ENCODE data around the gene SELENOO. TPM values are rescaled to one million over a fixed set of nuclear protein-coding genes. Genes with fewer than 3 reads are reported as not detected.

SELENOO gene
- total and polyA plus RNA-seq, 2 of the 13 experiments (the other 11 are each of a cell fraction or from before 2014, with no cell fraction given), result 14.4 to 19.0 TPM

DNA sequence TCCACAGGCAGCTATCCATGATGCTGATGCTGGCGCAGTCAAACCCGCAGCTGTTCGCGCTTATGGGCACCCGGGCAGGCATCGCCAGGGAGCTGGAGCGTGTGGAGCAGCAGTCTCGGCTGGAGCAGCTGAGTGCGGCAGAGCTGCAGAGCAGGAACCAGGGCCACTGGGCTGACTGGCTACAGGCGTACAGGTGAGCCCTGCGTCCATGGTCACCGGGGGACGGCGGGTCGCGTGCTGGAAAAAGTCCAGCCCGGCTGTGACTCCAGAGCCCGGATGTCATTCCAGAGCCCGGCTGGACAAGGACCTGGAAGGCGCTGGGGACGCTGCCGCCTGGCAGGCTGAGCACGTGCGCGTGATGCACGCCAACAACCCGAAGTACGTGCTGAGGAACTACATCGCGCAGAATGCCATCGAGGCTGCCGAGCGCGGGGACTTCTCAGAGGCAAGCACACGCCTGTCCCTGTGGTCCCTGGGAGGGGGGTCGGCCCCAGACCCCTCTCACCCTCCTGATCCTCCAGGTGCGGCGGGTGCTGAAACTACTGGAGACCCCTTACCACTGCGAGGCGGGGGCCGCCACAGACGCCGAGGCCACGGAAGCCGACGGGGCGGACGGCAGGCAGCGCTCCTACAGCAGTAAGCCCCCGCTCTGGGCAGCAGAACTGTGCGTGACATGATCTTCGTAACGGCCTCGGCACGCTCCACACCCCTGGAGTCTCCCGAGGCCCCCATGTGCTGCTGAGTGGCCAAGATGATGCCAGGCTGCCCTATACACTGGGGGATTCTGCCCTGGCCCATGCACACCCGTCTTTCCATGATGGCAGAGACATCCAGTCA, 16.1 kb downstream of the SELENOO start (continued):
- TF ChIP-seq, protein P1, sequence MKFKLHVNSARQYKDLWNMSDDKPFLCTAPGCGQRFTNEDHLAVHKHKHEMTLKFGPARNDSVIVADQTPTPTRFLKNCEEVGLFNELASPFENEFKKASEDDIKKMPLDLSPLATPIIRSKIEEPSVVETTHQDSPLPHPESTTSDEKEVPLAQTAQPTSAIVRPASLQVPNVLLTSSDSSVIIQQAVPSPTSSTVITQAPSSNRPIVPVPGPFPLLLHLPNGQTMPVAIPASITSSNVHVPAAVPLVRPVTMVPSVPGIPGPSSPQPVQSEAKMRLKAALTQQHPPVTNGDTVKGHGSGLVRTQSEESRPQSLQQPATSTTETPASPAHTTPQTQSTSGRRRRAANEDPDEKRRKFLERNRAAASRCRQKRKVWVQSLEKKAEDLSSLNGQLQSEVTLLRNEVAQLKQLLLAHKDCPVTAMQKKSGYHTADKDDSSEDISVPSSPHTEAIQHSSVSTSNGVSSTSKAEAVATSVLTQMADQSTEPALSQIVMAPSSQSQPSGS (CRISPR knock-in tag; IDR thresholded peaks at IDR 0.05), result no peak
- TF ChIP-seq CEBPG (CRISPR knock-in tag; IDR thresholded peaks at IDR 0.05) (no peak), ZNF788 (CRISPR knock-in tag; IDR thresholded peaks at IDR 0.05; ENCODE audit: borderline replicate concordance) (no peak), CCDC6 (CRISPR knock-in tag; IDR thresholded peaks at IDR 0.05) (no peak), ZNF558 (CRISPR knock-in tag; IDR thresholded peaks at IDR 0.05; ENCODE audit: borderline replicate concordance) (no peak), ARNT (IDR thresholded peaks at IDR 0.05) (no peak), POLR2G (IDR thresholded peaks at IDR 0.05; ENCODE audit: low read depth, low read length) (peak; percentile 38), MED1 (CRISPR knock-in tag; IDR thresholded peaks at IDR 0.05) (no peak), MEIS1 (CRISPR knock-in tag; IDR thresholded peaks at IDR 0.05; ENCODE audit: borderline replicate concordance) (no peak), TRIM24 (CRISPR knock-in tag; IDR thresholded peaks at IDR 0.05) (no peak), KDM5B (CRISPR knock-in tag; IDR thresholded peaks at IDR 0.05; ENCODE audit: borderline replicate concordance) (0 out of 2 replicates have a peak, but pooled peaks have one; percentile 29), ZNF180 (CRISPR knock-in tag; IDR thresholded peaks at IDR 0.05; ENCODE audit: borderline replicate concordance, low read depth) (no peak), ZNF766 (CRISPR knock-in tag; IDR thresholded peaks at IDR 0.05; ENCODE audit: borderline replicate concordance) (no peak), RAD51 (IDR thresholded peaks at IDR 0.05; ENCODE audit: borderline replicate concordance) (no peak)
- TF ChIP-seq, protein P2, sequence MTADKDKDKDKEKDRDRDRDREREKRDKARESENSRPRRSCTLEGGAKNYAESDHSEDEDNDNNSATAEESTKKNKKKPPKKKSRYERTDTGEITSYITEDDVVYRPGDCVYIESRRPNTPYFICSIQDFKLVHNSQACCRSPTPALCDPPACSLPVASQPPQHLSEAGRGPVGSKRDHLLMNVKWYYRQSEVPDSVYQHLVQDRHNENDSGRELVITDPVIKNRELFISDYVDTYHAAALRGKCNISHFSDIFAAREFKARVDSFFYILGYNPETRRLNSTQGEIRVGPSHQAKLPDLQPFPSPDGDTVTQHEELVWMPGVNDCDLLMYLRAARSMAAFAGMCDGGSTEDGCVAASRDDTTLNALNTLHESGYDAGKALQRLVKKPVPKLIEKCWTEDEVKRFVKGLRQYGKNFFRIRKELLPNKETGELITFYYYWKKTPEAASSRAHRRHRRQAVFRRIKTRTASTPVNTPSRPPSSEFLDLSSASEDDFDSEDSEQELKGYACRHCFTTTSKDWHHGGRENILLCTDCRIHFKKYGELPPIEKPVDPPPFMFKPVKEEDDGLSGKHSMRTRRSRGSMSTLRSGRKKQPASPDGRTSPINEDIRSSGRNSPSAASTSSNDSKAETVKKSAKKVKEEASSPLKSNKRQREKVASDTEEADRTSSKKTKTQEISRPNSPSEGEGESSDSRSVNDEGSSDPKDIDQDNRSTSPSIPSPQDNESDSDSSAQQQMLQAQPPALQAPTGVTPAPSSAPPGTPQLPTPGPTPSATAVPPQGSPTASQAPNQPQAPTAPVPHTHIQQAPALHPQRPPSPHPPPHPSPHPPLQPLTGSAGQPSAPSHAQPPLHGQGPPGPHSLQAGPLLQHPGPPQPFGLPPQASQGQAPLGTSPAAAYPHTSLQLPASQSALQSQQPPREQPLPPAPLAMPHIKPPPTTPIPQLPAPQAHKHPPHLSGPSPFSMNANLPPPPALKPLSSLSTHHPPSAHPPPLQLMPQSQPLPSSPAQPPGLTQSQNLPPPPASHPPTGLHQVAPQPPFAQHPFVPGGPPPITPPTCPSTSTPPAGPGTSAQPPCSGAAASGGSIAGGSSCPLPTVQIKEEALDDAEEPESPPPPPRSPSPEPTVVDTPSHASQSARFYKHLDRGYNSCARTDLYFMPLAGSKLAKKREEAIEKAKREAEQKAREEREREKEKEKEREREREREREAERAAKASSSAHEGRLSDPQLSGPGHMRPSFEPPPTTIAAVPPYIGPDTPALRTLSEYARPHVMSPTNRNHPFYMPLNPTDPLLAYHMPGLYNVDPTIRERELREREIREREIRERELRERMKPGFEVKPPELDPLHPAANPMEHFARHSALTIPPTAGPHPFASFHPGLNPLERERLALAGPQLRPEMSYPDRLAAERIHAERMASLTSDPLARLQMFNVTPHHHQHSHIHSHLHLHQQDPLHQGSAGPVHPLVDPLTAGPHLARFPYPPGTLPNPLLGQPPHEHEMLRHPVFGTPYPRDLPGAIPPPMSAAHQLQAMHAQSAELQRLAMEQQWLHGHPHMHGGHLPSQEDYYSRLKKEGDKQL (CRISPR knock-in tag; IDR thresholded peaks at IDR 0.05; ENCODE audit: low read depth), result no peak
- TF ChIP-seq, protein P3, sequence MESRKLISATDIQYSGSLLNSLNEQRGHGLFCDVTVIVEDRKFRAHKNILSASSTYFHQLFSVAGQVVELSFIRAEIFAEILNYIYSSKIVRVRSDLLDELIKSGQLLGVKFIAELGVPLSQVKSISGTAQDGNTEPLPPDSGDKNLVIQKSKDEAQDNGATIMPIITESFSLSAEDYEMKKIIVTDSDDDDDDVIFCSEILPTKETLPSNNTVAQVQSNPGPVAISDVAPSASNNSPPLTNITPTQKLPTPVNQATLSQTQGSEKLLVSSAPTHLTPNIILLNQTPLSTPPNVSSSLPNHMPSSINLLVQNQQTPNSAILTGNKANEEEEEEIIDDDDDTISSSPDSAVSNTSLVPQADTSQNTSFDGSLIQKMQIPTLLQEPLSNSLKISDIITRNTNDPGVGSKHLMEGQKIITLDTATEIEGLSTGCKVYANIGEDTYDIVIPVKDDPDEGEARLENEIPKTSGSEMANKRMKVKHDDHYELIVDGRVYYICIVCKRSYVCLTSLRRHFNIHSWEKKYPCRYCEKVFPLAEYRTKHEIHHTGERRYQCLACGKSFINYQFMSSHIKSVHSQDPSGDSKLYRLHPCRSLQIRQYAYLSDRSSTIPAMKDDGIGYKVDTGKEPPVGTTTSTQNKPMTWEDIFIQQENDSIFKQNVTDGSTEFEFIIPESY (CRISPR knock-in tag; IDR thresholded peaks at IDR 0.05), result no peak
- TF ChIP-seq, protein P4, sequence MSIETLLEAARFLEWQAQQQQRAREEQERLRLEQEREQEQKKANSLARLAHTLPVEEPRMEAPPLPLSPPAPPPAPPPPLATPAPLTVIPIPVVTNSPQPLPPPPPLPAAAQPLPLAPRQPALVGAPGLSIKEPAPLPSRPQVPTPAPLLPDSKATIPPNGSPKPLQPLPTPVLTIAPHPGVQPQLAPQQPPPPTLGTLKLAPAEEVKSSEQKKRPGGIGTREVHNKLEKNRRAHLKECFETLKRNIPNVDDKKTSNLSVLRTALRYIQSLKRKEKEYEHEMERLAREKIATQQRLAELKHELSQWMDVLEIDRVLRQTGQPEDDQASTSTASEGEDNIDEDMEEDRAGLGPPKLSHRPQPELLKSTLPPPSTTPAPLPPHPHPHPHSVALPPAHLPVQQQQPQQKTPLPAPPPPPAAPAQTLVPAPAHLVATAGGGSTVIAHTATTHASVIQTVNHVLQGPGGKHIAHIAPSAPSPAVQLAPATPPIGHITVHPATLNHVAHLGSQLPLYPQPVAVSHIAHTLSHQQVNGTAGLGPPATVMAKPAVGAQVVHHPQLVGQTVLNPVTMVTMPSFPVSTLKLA (IDR thresholded peaks at IDR 0.05), result no peak
- TF ChIP-seq, protein P5, sequence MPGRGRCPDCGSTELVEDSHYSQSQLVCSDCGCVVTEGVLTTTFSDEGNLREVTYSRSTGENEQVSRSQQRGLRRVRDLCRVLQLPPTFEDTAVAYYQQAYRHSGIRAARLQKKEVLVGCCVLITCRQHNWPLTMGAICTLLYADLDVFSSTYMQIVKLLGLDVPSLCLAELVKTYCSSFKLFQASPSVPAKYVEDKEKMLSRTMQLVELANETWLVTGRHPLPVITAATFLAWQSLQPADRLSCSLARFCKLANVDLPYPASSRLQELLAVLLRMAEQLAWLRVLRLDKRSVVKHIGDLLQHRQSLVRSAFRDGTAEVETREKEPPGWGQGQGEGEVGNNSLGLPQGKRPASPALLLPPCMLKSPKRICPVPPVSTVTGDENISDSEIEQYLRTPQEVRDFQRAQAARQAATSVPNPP (CRISPR knock-in tag; IDR thresholded peaks at IDR 0.05), result no peak

Data from HepG2 (cell line).